Measurements from ENCODE around the gene LRRC7.

The LRRC7 gene

DNA sequence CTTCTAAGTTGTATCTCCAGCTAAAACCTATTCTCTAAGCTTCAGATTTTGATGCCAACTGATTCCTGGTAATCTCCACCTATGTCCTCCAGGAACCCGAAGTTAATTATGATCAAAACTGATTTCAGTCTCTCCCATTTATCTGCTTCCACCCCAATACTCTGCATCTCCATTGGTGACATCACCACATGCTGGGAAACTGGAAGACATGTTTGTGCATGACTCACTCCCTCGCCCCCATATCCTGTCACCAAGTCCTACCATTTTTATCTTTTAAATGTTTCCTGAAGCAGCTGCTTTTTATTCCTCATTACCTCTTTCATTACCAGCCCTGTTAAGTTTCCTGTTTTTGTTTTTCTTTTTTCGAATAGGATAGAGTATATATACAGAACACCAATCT, 409.2 kb downstream of the LRRC7 start:
- Histone ChIP-seq H3K36me3 (ENCODE audit: insufficient read depth, low read length) (no peaks in the 10 kb centered on the region), H3K4me3 (no peak overlapping the region), H3K27ac (no peak overlapping the region), H3K9me3 (ENCODE audit: low read depth, low read length) (no peaks in the 10 kb centered on the region), H3K9ac (ENCODE audit: insufficient read length) (no peak overlapping the region)
- TF ChIP-seq EZH2 (IDR thresholded peaks at IDR 0.05) (no peak), FOXP2 (optimal IDR thresholded peaks at IDR 0.05; ENCODE audit: control extremely low read depth, extremely low read length, insufficient read depth) (no peak), POLR2AphosphoS5 (IDR thresholded peaks at IDR 0.05; ENCODE audit: borderline replicate concordance, low read depth, low read length) (no peak)
- no peak for DNase-seq (ENCODE audit: low read depth, low spot score)

GRCh38 chr1:69982992-69983391, 415.3 kb downstream of the LRRC7 start:
- DNase-seq (ENCODE audit: low read depth, low spot score) = no peak

DNA sequence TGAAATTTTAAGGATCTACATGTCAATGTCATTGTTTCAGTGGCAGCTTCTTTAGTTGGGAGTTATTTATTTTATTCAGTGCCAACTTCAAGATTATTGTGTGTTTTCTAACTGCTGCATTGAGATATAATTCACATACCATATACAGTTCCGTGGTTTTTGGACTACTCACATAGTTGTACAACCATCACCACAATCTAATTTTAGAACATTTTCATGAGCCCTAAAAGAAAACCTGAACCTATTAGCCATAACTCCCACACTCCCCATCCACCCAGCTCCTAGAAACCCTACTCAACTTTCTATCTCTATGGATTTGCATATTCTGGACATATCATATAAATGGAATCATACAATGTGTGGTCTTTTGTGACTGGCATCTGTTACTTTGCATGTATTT, 417.7 kb downstream of the LRRC7 start:
- Histone ChIP-seq H3K27ac (no peak overlapping the region), H3K9me3 (ENCODE audit: low read depth, low read length) (no peaks in the 10 kb centered on the region), H3K36me3 (ENCODE audit: insufficient read depth, low read length) (no peaks in the 10 kb centered on the region), H3K4me3 (no peak overlapping the region), H3K9ac (ENCODE audit: insufficient read length) (no peak overlapping the region)
- no peak for DNase-seq (ENCODE audit: low read depth, low spot score)
- no peak for TF ChIP-seq POLR2AphosphoS5 (IDR thresholded peaks at IDR 0.05; ENCODE audit: borderline replicate concordance, low read depth, low read length)
- TF ChIP-seq EZH2 (IDR thresholded peaks at IDR 0.05) = no peak
- no peak for TF ChIP-seq FOXP2 (optimal IDR thresholded peaks at IDR 0.05; ENCODE audit: control extremely low read depth, extremely low read length, insufficient read depth)

More at GRCh38 chr1:69982992-69983391, 415.3 kb downstream of the LRRC7 start:
- no peak overlapping the region for H3K4me3 ChIP-seq
- H3K9ac ChIP-seq (ENCODE audit: insufficient read length) = no peak overlapping the region
- H3K9me3 ChIP-seq (ENCODE audit: low read depth, low read length) = no peaks in the 10 kb centered on the region
- no peak for TF ChIP-seq EZH2 (IDR thresholded peaks at IDR 0.05)
- TF ChIP-seq POLR2AphosphoS5 (IDR thresholded peaks at IDR 0.05; ENCODE audit: borderline replicate concordance, low read depth, low read length) = no peak
- no peak for TF ChIP-seq FOXP2 (optimal IDR thresholded peaks at IDR 0.05; ENCODE audit: control extremely low read depth, extremely low read length, insufficient read depth)
- no peaks in the 10 kb centered on the region for H3K36me3 ChIP-seq (ENCODE audit: insufficient read depth, low read length)
- no peak overlapping the region for H3K27ac ChIP-seq

GRCh38 chr1:69985901-69986439, 418.2 kb downstream of the LRRC7 start:
- H3K4me3 ChIP-seq = no peak overlapping the region

GRCh38 chr1:69987881-69988280, 420.2 kb downstream of the LRRC7 start:
- H3K9me3 ChIP-seq (ENCODE audit: low read depth, low read length) = no peaks in the 10 kb centered on the region
- H3K4me3 ChIP-seq = no peak overlapping the region
- no peak overlapping the region for H3K27ac ChIP-seq
- no peak for TF ChIP-seq EZH2 (IDR thresholded peaks at IDR 0.05)
- TF ChIP-seq FOXP2 (optimal IDR thresholded peaks at IDR 0.05; ENCODE audit: control extremely low read depth, extremely low read length, insufficient read depth) = no peak
- no peak for TF ChIP-seq POLR2AphosphoS5 (IDR thresholded peaks at IDR 0.05; ENCODE audit: borderline replicate concordance, low read depth, low read length)
- H3K36me3 ChIP-seq (ENCODE audit: insufficient read depth, low read length) = no peaks in the 10 kb centered on the region
- DNase-seq (ENCODE audit: low read depth, low spot score) = no peak
- no peak overlapping the region for H3K9ac ChIP-seq (ENCODE audit: insufficient read length)

More at GRCh38 chr1:69985901-69986439, 418.2 kb downstream of the LRRC7 start:
- Histone ChIP-seq H3K9me3 (ENCODE audit: low read depth, low read length) (no peaks in the 10 kb centered on the region), H3K36me3 (ENCODE audit: insufficient read depth, low read length) (no peaks in the 10 kb centered on the region), H3K9ac (ENCODE audit: insufficient read length) (no peak overlapping the region), H3K27ac (no peak overlapping the region)
- TF ChIP-seq FOXP2 (optimal IDR thresholded peaks at IDR 0.05; ENCODE audit: control extremely low read depth, extremely low read length, insufficient read depth) = no peak
- TF ChIP-seq POLR2AphosphoS5 (IDR thresholded peaks at IDR 0.05; ENCODE audit: borderline replicate concordance, low read depth, low read length) = no peak
- no peak for TF ChIP-seq EZH2 (IDR thresholded peaks at IDR 0.05)
- no peak for DNase-seq (ENCODE audit: low read depth, low spot score)

DNA sequence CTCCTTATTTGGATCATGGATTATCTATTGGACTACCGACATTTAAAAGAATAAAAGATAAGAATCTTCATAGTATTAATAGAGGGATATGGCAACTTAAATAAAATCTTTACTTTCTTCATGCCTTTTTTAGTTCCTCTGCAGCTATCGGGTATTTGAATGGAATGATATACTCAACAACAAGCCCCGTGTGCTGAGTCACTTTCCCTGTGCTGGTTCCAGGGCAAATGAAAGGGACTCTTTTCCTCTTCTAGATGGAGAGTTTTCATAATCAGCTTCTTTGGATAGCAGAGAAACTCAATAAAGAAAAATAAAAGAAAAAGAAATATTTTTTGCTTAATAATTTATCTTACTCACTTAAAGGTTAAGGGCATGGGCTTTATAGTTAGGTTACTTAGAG, 423.9 kb downstream of the LRRC7 start:
- Histone ChIP-seq H3K36me3 (ENCODE audit: insufficient read depth, low read length) (no peaks in the 10 kb centered on the region), H3K9ac (ENCODE audit: insufficient read length) (no peak overlapping the region), H3K4me3 (no peak overlapping the region), H3K27ac (no peak overlapping the region), H3K9me3 (ENCODE audit: low read depth, low read length) (no peaks in the 10 kb centered on the region)
- TF ChIP-seq POLR2AphosphoS5 (IDR thresholded peaks at IDR 0.05; ENCODE audit: borderline replicate concordance, low read depth, low read length) (no peak), EZH2 (IDR thresholded peaks at IDR 0.05) (no peak), FOXP2 (optimal IDR thresholded peaks at IDR 0.05; ENCODE audit: control extremely low read depth, extremely low read length, insufficient read depth) (no peak)
- no peak for DNase-seq (ENCODE audit: low read depth, low spot score)

- Histone ChIP-seq H3K27ac (no peak overlapping the region), H3K9ac (ENCODE audit: insufficient read length) (no peak overlapping the region), H3K4me3 (no peak overlapping the region), H3K9me3 (ENCODE audit: low read depth, low read length) (no peaks in the 10 kb centered on the region), H3K36me3 (ENCODE audit: insufficient read depth, low read length) (no peaks in the 10 kb centered on the region)
- DNase-seq (ENCODE audit: low read depth, low spot score) = no peak
- TF ChIP-seq EZH2 (IDR thresholded peaks at IDR 0.05) (no peak), FOXP2 (optimal IDR thresholded peaks at IDR 0.05; ENCODE audit: control extremely low read depth, extremely low read length, insufficient read depth) (no peak), POLR2AphosphoS5 (IDR thresholded peaks at IDR 0.05; ENCODE audit: borderline replicate concordance, low read depth, low read length) (no peak)
Measured at GRCh38 chr1:69992594-69992993, 424.9 kb downstream of the LRRC7 start.

GRCh38 chr1:69993810-69994209, 426.1 kb downstream of the LRRC7 start:
- H3K9me3 ChIP-seq (ENCODE audit: low read depth, low read length) = no peaks in the 10 kb centered on the region
- no peaks in the 10 kb centered on the region for H3K36me3 ChIP-seq (ENCODE audit: insufficient read depth, low read length)
- peak overlapping the region; percentile 38 for H3K27ac ChIP-seq

DNA sequence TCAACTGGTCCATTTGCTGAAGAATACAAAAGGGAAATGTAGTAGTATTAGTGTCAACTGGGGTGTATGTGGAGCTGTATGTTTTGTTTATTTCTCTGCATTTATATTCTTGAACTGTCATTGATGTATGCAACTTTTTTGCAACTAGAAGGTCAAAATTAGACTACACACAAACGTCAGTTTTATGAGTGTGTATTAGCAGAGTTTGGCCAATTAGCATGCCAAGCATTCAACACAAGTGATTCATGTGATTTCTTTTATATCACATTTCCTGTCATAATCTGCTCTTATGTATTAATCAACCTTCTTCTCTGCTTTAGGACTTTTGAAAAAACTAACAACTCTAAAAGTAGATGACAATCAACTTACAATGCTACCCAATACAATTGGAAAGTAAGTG, 426.5 kb downstream of the LRRC7 start:
- peak overlapping the region; percentile 59 for H3K4me3 ChIP-seq
- H3K9ac ChIP-seq (ENCODE audit: insufficient read length) = no peak overlapping the region
- H3K27ac ChIP-seq = peak overlapping the region; percentile 38
- TF ChIP-seq FOXP2 (optimal IDR thresholded peaks at IDR 0.05; ENCODE audit: control extremely low read depth, extremely low read length, insufficient read depth) (no peak), EZH2 (IDR thresholded peaks at IDR 0.05) (no peak), POLR2AphosphoS5 (IDR thresholded peaks at IDR 0.05; ENCODE audit: borderline replicate concordance, low read depth, low read length) (no peak)
- H3K9me3 ChIP-seq (ENCODE audit: low read depth, low read length) = no peaks in the 10 kb centered on the region
- no peaks in the 10 kb centered on the region for H3K36me3 ChIP-seq (ENCODE audit: insufficient read depth, low read length)
- DNase-seq (ENCODE audit: low read depth, low spot score) = peak; percentile 22

More at GRCh38 chr1:69993810-69994209, 426.1 kb downstream of the LRRC7 start:
- TF ChIP-seq EZH2 (IDR thresholded peaks at IDR 0.05) = no peak
- TF ChIP-seq POLR2AphosphoS5 (IDR thresholded peaks at IDR 0.05; ENCODE audit: borderline replicate concordance, low read depth, low read length) = peak; percentile 20; the same call in 1 of the 2 replicates
- Histone ChIP-seq H3K9ac (ENCODE audit: insufficient read length) (no peak overlapping the region), H3K4me3 (peak overlapping the region; percentile 59)
- DNase-seq (ENCODE audit: low read depth, low spot score) = peak; percentile 39

Data from SK-N-MC (cell line).